NT2/D1 (cell line): ENCODE results near the gene NRIP1.
"Not testable (repeated sequence)": the region's sequence is repeated elsewhere in the genome, so short reads cannot be mapped to it uniquely, and the experiment has no call there.

Experiments
- SUZ12 ChIP-seq: IDR thresholded peaks from 2 replicates; pipeline ENCODE4 v1.6.1; 2011; ENCODE audit not compliant: insufficient read length, insufficient read depth; ENCODE audit errors: extremely low read depth
- YY1 ChIP-seq: IDR thresholded peaks from 2 replicates; pipeline ENCODE4 v1.6.1; 2011; ENCODE audit not compliant: insufficient read length, insufficient read depth
- ZNF274 ChIP-seq: IDR thresholded peaks from 2 replicates; pipeline ENCODE4 v1.6.1; 2011; ENCODE audit warnings: mild to moderate bottlenecking, low read depth, low read length

GRCh38 chr21:15031362-15031761, 33.4 kb downstream of the NRIP1 start:
- TF ChIP-seq ZNF274, SUZ12, YY1: not testable (repeated sequence)
